Lung microvascular endothelial cell (primary cell): ENCODE results near the gene AHCY. TPM values are rescaled to one million over a fixed set of nuclear protein-coding genes. Genes with fewer than 3 reads are reported as not detected.
"Not testable (repeated sequence)": the region's sequence is repeated elsewhere in the genome, so short reads cannot be mapped to it uniquely, and the experiment has no call there.

Experiments
- DNase-seq, 2 donors: peaks; one replicate each; pipeline versions ENCODE4 v3.0.0 to v3.0.0-alpha.2; 2010; ENCODE audit warnings: low read depth in 2 of 2
- total RNA-seq: library from RNA; depleted of rRNA; stranded (reverse); fragments of >200 nt; gene quantifications from 2 replicates; pipeline ENCODE4 v1.2.1, GENCODE V29; 2014

AHCY gene
- total RNA-seq, 1 donor from 2014 or later = 56.2 TPM

- no peak for DNase-seq
Observed at GRCh38 chr20:34260208-34260942, 42.8 kb downstream of the AHCY start.

GRCh38 chr20:34256629-34257124 is 46.5 kb downstream of the AHCY start:
- DNase-seq = no peak

GRCh38 chr20:34254979-34255378 is 48.2 kb downstream of the AHCY start:
- DNase-seq = no peak

- DNase-seq = not testable (repeated sequence)
Observed at GRCh38 chr20:34252431-34253086, 50.6 kb downstream of the AHCY start.

GRCh38 chr20:34251619-34252018 is 51.5 kb downstream of the AHCY start:
- DNase-seq = no peak

GRCh38 chr20:34250005-34250404 is 53.1 kb downstream of the AHCY start:
- DNase-seq = no peak

- DNase-seq = no peak
Observed at GRCh38 chr20:34249291-34249690, 53.9 kb downstream of the AHCY start.

GRCh38 chr20:34246126-34246626 is 57.0 kb downstream of the AHCY start:
- no peak for DNase-seq

GRCh38 chr20:34243377-34243776 is 59.8 kb downstream of the AHCY start:
- DNase-seq = no peak

GRCh38 chr20:34242879-34243278 is 60.3 kb downstream of the AHCY start:
- DNase-seq = no peak

- DNase-seq = not testable (repeated sequence)
Observed at GRCh38 chr20:34242015-34242414, 61.1 kb downstream of the AHCY start.

GRCh38 chr20:34240693-34241615 is 62.2 kb downstream of the AHCY start, which contains the start of gene ASIP:
Gene ASIP, plus strand, starts transcription at chr20:34241423. Its CDS starts 18,952 bp downstream, at chr20:34260375.
- DNase-seq = no peak

GRCh38 chr20:34240121-34240520 is 63.0 kb downstream of the AHCY start:
- no peak for DNase-seq

GRCh38 chr20:34237942-34238341 is 65.2 kb downstream of the AHCY start:
- DNase-seq = no peak

GRCh38 chr20:34235875-34236274 is 67.3 kb downstream of the AHCY start:
- no peak for DNase-seq

GRCh38 chr20:34233687-34234086 is 69.5 kb downstream of the AHCY start:
- no peak for DNase-seq

- no peak for DNase-seq
Observed at GRCh38 chr20:34232494-34233087, 70.6 kb downstream of the AHCY start.

- DNase-seq = no peak
Observed at GRCh38 chr20:34231634-34232033, 71.5 kb downstream of the AHCY start.
